Neural progenitor cell (in vitro differentiated cells): ENCODE data around the gene TMEM126A.

Experiments
- EZH2phosphoT487 ChIP-seq: fragments of 200-600 bp; sonication (generic); IDR thresholded peaks from 2 replicates; pipeline ENCODE4 v1.6.1; 2017; ENCODE audit warnings: antibody characterized with exemption
- TF ChIP-seq, protein P1 (sequence below): fragments of 200-600 bp; sonication (generic); IDR thresholded peaks from 2 replicates; pipeline ENCODE4 v1.5.1; 2017; ENCODE audit warnings: antibody characterized with exemption, mild to moderate bottlenecking

DNA sequence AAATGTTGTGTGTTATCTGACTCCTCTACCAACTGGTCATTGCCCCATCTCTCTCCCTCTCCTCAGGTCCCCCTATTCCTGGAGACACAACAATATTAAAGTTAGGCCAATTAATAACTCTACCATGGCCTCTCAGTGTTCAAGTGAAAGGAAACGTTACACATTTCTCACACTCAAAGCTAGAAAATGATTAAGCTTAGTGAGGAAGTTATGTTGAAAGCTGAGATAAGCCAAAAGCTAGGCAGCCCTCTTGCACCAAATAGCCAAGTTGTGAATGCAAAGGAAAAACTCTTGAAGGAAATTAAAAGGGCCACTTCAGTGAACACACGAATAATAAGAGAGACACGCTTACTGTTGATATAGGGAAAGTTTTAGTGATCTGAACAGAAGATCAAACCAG is 27.5 kb upstream of the TMEM126A start:
- TF ChIP-seq, protein P1, sequence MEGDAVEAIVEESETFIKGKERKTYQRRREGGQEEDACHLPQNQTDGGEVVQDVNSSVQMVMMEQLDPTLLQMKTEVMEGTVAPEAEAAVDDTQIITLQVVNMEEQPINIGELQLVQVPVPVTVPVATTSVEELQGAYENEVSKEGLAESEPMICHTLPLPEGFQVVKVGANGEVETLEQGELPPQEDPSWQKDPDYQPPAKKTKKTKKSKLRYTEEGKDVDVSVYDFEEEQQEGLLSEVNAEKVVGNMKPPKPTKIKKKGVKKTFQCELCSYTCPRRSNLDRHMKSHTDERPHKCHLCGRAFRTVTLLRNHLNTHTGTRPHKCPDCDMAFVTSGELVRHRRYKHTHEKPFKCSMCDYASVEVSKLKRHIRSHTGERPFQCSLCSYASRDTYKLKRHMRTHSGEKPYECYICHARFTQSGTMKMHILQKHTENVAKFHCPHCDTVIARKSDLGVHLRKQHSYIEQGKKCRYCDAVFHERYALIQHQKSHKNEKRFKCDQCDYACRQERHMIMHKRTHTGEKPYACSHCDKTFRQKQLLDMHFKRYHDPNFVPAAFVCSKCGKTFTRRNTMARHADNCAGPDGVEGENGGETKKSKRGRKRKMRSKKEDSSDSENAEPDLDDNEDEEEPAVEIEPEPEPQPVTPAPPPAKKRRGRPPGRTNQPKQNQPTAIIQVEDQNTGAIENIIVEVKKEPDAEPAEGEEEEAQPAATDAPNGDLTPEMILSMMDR, result no peak
- TF ChIP-seq EZH2phosphoT487, result no peak
